ENCODE data around the gene MAPK14.

DNA sequence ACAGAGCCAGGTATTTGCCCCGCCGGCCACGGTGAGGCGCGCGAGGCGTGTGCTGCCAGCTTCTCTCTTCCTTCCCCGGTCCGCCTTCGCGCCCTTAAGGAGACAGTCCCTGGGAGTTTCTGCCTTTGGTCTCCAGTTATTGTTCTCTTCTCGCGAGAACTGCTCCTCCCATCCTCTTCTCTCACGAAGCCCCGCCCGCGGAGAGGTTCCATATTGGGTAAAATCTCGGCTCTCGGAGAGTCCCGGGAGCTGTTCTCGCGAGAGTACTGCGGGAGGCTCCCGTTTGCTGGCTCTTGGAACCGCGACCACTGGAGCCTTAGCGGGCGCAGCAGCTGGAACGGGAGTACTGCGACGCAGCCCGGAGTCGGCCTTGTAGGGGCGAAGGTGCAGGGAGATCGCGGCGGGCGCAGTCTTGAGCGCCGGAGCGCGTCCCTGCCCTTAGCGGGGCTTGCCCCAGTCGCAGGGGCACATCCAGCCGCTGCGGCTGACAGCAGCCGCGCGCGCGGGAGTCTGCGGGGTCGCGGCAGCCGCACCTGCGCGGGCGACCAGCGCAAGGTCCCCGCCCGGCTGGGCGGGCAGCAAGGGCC lies at the start of gene MAPK14:
- peak; percentile 87 for TF ChIP-seq POLR2A (IDR thresholded peaks at IDR 0.05)
- TF ChIP-seq, protein P1, sequence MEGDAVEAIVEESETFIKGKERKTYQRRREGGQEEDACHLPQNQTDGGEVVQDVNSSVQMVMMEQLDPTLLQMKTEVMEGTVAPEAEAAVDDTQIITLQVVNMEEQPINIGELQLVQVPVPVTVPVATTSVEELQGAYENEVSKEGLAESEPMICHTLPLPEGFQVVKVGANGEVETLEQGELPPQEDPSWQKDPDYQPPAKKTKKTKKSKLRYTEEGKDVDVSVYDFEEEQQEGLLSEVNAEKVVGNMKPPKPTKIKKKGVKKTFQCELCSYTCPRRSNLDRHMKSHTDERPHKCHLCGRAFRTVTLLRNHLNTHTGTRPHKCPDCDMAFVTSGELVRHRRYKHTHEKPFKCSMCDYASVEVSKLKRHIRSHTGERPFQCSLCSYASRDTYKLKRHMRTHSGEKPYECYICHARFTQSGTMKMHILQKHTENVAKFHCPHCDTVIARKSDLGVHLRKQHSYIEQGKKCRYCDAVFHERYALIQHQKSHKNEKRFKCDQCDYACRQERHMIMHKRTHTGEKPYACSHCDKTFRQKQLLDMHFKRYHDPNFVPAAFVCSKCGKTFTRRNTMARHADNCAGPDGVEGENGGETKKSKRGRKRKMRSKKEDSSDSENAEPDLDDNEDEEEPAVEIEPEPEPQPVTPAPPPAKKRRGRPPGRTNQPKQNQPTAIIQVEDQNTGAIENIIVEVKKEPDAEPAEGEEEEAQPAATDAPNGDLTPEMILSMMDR (IDR thresholded peaks at IDR 0.05) = peak in 2 of 3 experiments; percentile 81 to 98
